ENCODE data around the gene SGCA. TPM values are rescaled to one million over a fixed set of nuclear protein-coding genes. Genes with fewer than 3 reads are reported as not detected.

SGCA gene
- polyA plus RNA-seq, 1 donor (not counting 4 experiments of a cell fraction or from before 2014, with no cell fraction given), result not detected

DNA sequence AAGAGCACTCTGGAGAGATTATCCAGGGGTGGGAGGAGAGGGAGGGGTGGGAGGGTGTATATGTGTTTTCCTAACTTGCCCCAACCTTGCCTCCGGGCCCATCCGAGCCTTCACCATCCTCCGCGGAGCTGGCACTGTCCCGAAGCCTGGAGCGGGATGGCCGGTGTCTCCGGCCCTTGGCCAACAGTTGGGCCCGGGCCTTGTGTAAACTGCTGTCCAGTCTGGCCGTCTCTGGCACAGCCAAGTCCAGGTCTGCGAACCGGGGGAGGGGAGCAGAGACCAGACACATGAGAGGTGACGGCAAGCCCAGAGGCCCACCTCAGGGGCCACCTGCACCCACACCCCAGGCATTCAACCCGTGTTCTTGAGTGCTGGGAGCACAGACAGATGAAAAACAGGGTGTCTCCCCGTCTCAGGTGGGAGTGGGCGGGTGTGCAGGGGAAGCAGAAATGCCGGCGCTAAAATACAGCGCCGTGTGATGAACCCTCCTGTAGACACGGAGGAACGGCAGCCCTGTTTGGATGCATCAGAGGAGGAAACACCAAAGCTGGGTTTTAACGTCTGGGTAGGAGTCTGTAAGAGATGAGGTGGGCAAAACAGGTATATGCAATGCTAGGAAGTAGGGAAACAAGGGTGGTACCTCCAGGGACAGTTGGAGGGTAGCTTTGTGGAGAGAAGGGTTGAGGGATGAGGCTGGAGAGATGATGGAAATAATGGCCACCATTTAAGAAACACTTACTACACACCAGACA, 47.6 kb upstream of the SGCA start:
- Histone ChIP-seq H3K36me3 (ENCODE audit: control insufficient read depth in 2 of 2, extremely low read depth in 1 of 2, insufficient read depth in 2 of 2, low read length in 2 of 2) (no peaks in the 10 kb centered on the region), H3K79me2 (ENCODE audit: control insufficient read depth, insufficient read depth, low read length) (no peaks in the 10 kb centered on the region), H2AFZ (ENCODE audit: control insufficient read depth, low read length) (no peak overlapping the region), H3K9ac (ENCODE audit: control insufficient read depth, extremely low read depth, insufficient read depth, low read length) (no peak overlapping the region), H3K27me3 (ENCODE audit: control insufficient read depth, extremely low read depth, insufficient read depth, low read length) (peaks cover 26% of the 10 kb centered on the region), H3K9me1 (ENCODE audit: control insufficient read depth, extremely low read depth, insufficient read depth, low read length) (no peaks in the 10 kb centered on the region), H4K20me1 (ENCODE audit: control insufficient read depth, extremely low read depth, insufficient read depth, low read length) (no peaks in the 10 kb centered on the region), H3K4me1 (ENCODE audit: control insufficient read depth, extremely low read depth, insufficient read depth, low read length) (peaks cover 3% of the 10 kb centered on the region), H3K27ac (ENCODE audit: control insufficient read depth, insufficient read depth, low read length) (no peak overlapping the region), H3K9me3 (ENCODE audit: control insufficient read depth, low read depth, low read length) (no peaks in the 10 kb centered on the region), H3K4me2 (ENCODE audit: control insufficient read depth, extremely low read depth, insufficient read depth, low read depth, low read length) (no peak overlapping the region), H3K4me3 (ENCODE audit: control insufficient read depth in 2 of 3, extremely low read depth in 1 of 3, insufficient read depth in 2 of 3, low read depth in 1 of 3, low read length in 3 of 3) (no peak overlapping the region)
- DNase-seq (ENCODE audit: low read depth, low spot score) (no peak), FAIRE-seq (no peak)
- TF ChIP-seq EZH2 (IDR thresholded peaks at IDR 0.05; ENCODE audit: low read length), result no peak
- TF ChIP-seq, protein P1, sequence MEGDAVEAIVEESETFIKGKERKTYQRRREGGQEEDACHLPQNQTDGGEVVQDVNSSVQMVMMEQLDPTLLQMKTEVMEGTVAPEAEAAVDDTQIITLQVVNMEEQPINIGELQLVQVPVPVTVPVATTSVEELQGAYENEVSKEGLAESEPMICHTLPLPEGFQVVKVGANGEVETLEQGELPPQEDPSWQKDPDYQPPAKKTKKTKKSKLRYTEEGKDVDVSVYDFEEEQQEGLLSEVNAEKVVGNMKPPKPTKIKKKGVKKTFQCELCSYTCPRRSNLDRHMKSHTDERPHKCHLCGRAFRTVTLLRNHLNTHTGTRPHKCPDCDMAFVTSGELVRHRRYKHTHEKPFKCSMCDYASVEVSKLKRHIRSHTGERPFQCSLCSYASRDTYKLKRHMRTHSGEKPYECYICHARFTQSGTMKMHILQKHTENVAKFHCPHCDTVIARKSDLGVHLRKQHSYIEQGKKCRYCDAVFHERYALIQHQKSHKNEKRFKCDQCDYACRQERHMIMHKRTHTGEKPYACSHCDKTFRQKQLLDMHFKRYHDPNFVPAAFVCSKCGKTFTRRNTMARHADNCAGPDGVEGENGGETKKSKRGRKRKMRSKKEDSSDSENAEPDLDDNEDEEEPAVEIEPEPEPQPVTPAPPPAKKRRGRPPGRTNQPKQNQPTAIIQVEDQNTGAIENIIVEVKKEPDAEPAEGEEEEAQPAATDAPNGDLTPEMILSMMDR (optimal IDR thresholded peaks at IDR 0.05 in 1 of 3, IDR thresholded peaks at IDR 0.05 in 1 of 3, conservative IDR thresholded peaks at IDR 0.05 in 1 of 3; ENCODE audit: extremely low read depth in 1 of 3, insufficient read depth in 2 of 3, low read length in 3 of 3), result no peak
- dilution Hi-C loops (cut with MboI; ENCODE audit: extremely low pct_ligation_motif_present, low sequenced_read_pairs), result no loop called here

GRCh38 chr17:50118828-50119218, 47.0 kb upstream of the SGCA start:
- DNase-seq (ENCODE audit: low read depth, low spot score), result no peak
- H2AFZ ChIP-seq (ENCODE audit: control insufficient read depth, low read length), result no peak overlapping the region
- no peaks in the 10 kb centered on the region for H3K36me3 ChIP-seq (ENCODE audit: control insufficient read depth in 2 of 2, extremely low read depth in 1 of 2, insufficient read depth in 2 of 2, low read length in 2 of 2)
- peaks cover 26% of the 10 kb centered on the region for H3K27me3 ChIP-seq (ENCODE audit: control insufficient read depth, extremely low read depth, insufficient read depth, low read length)
- H3K9me3 ChIP-seq (ENCODE audit: control insufficient read depth, low read depth, low read length), result no peaks in the 10 kb centered on the region
- H3K4me1 ChIP-seq (ENCODE audit: control insufficient read depth, extremely low read depth, insufficient read depth, low read length), result peaks cover 5% of the 10 kb centered on the region
- TF ChIP-seq EZH2 (IDR thresholded peaks at IDR 0.05; ENCODE audit: low read length), result no peak
- TF ChIP-seq, protein P1 (optimal IDR thresholded peaks at IDR 0.05 in 1 of 3, IDR thresholded peaks at IDR 0.05 in 1 of 3, conservative IDR thresholded peaks at IDR 0.05 in 1 of 3; ENCODE audit: extremely low read depth in 1 of 3, insufficient read depth in 2 of 3, low read length in 3 of 3), result no peak
- no peak overlapping the region for H3K9ac ChIP-seq (ENCODE audit: control insufficient read depth, extremely low read depth, insufficient read depth, low read length)
- no peak overlapping the region for H3K4me2 ChIP-seq (ENCODE audit: control insufficient read depth, extremely low read depth, insufficient read depth, low read depth, low read length)
- H3K27ac ChIP-seq (ENCODE audit: control insufficient read depth, insufficient read depth, low read length), result no peak overlapping the region
- no peaks in the 10 kb centered on the region for H4K20me1 ChIP-seq (ENCODE audit: control insufficient read depth, extremely low read depth, insufficient read depth, low read length)
- dilution Hi-C loops (cut with MboI; ENCODE audit: extremely low pct_ligation_motif_present, low sequenced_read_pairs), result no loop called here
- no peaks in the 10 kb centered on the region for H3K79me2 ChIP-seq (ENCODE audit: control insufficient read depth, insufficient read depth, low read length)
- no peak for FAIRE-seq
- H3K4me3 ChIP-seq (ENCODE audit: control insufficient read depth in 2 of 3, extremely low read depth in 1 of 3, insufficient read depth in 2 of 3, low read depth in 1 of 3, low read length in 3 of 3), result no peak overlapping the region
- no peaks in the 10 kb centered on the region for H3K9me1 ChIP-seq (ENCODE audit: control insufficient read depth, extremely low read depth, insufficient read depth, low read length)

All from keratinocyte (primary cell).